GM23248 (cell line): Measurements from ENCODE around the gene ABHD12B.

Experiments used
- EZH2 ChIP-seq: fragments of 200-600 bp; sonication (generic); IDR thresholded peaks from 2 replicates; pipeline ENCODE4 v1.6.1; 2018; ENCODE audit warnings: antibody characterized with exemption, mild to moderate bottlenecking; ENCODE audit not compliant: insufficient read depth, poor library complexity, severe bottlenecking
- EZH2phosphoT487 ChIP-seq: fragments of 200-600 bp; sonication (generic); IDR thresholded peaks from 2 replicates; pipeline ENCODE4 v1.6.1; 2018; ENCODE audit warnings: antibody characterized with exemption, moderate library complexity, mild to moderate bottlenecking, low read depth; ENCODE audit not compliant: insufficient read depth

GRCh38 chr14:50904719-50905118 lies 32.9 kb downstream of the ABHD12B start:
- TF ChIP-seq EZH2phosphoT487 (no peak), EZH2 (no peak)
